Limb (tissue), 2 donors: ENCODE measurements around the gene VPS4A.
"Not testable (repeated sequence)": the region's sequence is repeated elsewhere in the genome, so short reads cannot be mapped to it uniquely, and the experiment has no call there.

Experiments used
- DNase-seq, 2 donors: peaks; one replicate each; pipeline ENCODE4 v3.0.0-alpha.2; 2016; ENCODE audit errors: extremely low spot score in 2 of 2

Gene VPS4A

GRCh38 chr16:69310653-69311532 lies at the start of gene VPS4A:
Gene VPS4A, plus strand, starts transcription at chr16:69311350. Its CDS starts 162 bp downstream, at chr16:69311512.
- DNase-seq: peak; percentile 98 to 99

GRCh38 chr16:69266334-69267063 lies 44.7 kb upstream of the VPS4A start:
- DNase-seq: no peak

GRCh38 chr16:69267633-69268032 lies 43.5 kb upstream of the VPS4A start:
- DNase-seq: no peak

- no peak for DNase-seq
Observed at GRCh38 chr16:69270395-69270794, 40.8 kb upstream of the VPS4A start.

GRCh38 chr16:69270831-69271230 lies 40.3 kb upstream of the VPS4A start:
- no peak for DNase-seq

GRCh38 chr16:69273009-69273408 lies 38.1 kb upstream of the VPS4A start:
- no peak for DNase-seq

- no peak for DNase-seq
Observed at GRCh38 chr16:69274699-69275235, 36.4 kb upstream of the VPS4A start.

GRCh38 chr16:69276148-69277115 lies 34.7 kb upstream of the VPS4A start:
- peak; percentile 59 to 95 for DNase-seq

GRCh38 chr16:69277413-69277812 lies 33.7 kb upstream of the VPS4A start:
- DNase-seq: no peak

GRCh38 chr16:69283851-69284250 lies 27.3 kb upstream of the VPS4A start:
- no peak for DNase-seq

- DNase-seq: no peak
Observed at GRCh38 chr16:69285240-69285639, 25.9 kb upstream of the VPS4A start.

GRCh38 chr16:69286941-69287713 lies 24.0 kb upstream of the VPS4A start:
- peak; percentile 37 to 79 for DNase-seq

- DNase-seq: not testable (repeated sequence)
Observed at GRCh38 chr16:69291657-69292056, 19.5 kb upstream of the VPS4A start.

- DNase-seq: no peak
Observed at GRCh38 chr16:69293401-69293800, 17.7 kb upstream of the VPS4A start.

- no peak for DNase-seq
Observed at GRCh38 chr16:69294051-69294450, 17.1 kb upstream of the VPS4A start.

GRCh38 chr16:69296771-69297170 lies 14.4 kb upstream of the VPS4A start:
- not testable (repeated sequence) for DNase-seq

- DNase-seq: no peak
Observed at GRCh38 chr16:69298261-69298660, 12.9 kb upstream of the VPS4A start.

- no peak for DNase-seq
Observed at GRCh38 chr16:69301187-69301586, 10.0 kb upstream of the VPS4A start.

GRCh38 chr16:69301861-69302260 lies 9.3 kb upstream of the VPS4A start:
- no peak for DNase-seq

- no peak for DNase-seq
Observed at GRCh38 chr16:69302301-69302700, 8.8 kb upstream of the VPS4A start.
